ENCODE data around the gene HECW1.

Gene HECW1

DNA sequence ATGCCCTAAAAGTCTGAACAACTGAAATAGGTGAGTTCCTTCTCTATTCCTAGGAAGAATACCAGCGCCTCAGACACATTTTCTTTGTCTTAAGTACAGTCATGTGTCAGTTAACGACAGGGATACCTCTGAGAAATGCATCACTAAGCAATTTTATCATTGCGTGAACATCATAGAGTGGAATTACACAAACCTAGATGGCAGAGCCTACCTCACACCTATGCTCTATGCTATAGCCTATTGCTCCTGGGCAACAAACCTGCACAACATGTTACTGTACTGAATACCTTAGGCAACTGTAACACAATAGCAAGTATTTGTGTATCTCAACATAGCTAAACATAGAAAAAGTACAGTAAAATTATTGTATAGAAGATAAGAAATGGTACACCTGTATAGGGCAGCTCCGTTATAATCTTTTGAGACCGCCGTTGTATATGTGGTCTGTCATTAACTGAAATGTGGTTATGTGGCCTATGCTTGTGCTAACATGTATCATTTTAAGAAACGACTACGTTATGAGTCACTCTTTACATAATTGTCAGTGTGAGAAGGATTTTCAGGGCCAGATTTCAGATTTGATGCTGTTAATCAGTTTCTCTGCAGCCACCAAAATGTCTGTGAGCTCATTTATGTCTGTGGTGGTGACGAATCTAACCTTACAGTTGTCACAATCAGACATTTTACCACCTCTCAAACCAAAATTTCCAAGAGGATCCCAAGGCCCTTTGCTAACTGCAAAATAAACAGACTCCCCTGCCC lies 404.3 kb downstream of the HECW1 start:
- no peak for DNase-seq

DNA sequence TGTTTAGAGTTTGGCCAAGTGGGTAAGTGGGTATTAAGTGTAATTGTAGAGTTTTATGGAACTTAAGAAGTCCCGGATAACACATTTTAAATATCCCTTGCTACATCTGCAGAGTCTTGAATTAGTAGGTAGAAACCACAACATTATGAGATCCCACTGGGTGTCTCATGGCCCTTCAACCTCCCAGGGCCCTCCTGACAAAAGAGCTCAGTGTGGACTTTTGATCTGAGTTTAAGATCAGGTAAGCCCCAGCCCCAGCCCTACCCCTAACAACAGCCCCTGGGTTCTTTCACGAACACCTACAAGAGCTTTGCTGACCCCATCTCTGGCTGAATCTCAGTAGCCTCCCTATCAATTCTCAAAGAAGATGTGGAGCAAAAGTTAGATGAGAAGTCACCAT lies 405.0 kb downstream of the HECW1 start:
- no peak for DNase-seq

DNA sequence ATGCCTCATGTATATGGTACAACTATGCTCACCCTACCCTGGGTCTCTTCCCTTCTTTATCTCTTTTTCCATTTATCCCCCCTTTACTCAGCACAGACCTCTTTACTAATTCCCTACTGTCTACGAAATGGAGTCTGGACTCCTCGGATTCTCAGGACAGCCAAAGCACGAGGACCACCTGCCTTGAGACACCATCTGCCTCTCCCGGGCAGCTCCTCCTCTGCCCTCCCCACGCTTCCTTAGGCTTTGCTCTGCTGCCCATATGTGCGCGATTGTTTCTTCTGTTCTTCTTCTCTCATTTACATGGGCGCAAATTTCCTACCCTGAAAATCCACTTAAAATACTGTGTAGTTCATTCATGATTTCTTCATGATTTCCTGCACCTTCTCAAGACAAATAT lies 407.8 kb downstream of the HECW1 start:
- DNase-seq = no peak

DNA sequence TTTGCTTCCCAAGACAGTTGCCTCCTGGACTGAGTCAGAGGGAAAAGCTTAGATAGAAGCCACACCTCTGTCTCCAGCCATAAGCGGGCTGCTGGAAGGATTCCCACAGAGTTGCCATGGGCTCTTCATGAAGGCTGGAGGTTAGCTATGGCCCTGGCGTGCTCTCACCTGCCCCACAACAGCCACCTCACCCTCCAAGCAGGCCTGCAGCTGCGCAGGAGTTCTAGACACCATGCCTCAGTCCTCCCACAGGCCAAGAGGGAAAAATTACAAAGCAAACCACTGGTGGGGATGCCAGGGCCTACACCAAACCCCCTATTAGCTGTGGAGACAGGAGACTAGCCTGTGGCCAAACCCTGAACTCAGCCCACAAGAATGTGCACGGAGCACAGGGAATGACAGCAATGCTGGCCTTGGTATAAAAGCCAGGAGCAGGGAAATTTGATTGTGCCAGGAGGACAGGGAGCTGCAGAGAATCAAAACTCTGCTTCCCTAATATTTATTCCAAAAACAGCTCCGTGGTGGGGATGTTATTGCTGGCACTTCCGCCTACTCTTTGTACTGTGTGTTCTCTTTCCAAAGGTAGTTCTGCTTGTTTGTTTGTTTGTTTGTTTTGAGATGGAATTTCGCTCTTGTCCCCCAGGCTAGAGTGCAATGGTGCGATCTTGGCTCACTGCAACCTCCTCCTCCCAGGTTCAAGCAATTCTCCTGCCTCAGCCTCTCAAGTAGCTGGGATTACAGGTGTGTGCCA lies 410.1 kb downstream of the HECW1 start:
- no peak for DNase-seq

DNA sequence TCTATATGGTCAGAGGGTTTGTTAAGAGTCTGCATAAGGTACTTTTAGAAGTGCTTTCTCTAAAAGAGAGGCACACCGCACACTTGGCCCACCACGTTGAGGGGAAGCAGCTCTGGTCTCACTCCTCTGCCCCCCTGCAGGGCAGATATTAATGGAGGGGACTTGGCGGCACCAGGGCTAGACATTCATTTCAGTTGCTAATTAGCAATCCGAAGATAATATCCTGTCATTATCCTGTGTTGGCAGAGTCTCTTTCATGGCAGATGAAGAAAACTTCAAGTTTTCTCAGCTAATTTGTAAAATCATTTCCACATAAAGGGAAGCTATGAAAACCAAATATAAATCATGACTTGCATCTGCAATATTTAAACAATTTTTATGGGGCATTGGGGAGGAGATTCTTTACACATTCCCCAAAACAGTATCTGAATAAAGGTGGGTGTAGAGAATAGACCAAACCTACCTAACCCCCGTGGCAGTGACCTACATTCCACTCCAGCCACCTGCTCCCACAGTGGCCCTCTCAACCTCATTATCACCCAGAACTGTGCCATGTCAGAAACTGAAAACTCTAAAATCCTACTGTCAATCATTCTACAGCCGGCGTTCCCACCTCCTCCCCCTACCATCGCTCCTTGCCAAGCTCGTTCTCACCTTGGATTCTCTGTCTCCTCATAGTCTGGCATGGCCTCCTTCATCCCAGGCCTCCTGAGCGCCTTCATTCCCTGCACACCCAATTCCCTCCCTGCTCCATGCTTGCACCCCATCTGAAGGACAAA lies 416.3 kb downstream of the HECW1 start:
- DNase-seq = no peak

DNA sequence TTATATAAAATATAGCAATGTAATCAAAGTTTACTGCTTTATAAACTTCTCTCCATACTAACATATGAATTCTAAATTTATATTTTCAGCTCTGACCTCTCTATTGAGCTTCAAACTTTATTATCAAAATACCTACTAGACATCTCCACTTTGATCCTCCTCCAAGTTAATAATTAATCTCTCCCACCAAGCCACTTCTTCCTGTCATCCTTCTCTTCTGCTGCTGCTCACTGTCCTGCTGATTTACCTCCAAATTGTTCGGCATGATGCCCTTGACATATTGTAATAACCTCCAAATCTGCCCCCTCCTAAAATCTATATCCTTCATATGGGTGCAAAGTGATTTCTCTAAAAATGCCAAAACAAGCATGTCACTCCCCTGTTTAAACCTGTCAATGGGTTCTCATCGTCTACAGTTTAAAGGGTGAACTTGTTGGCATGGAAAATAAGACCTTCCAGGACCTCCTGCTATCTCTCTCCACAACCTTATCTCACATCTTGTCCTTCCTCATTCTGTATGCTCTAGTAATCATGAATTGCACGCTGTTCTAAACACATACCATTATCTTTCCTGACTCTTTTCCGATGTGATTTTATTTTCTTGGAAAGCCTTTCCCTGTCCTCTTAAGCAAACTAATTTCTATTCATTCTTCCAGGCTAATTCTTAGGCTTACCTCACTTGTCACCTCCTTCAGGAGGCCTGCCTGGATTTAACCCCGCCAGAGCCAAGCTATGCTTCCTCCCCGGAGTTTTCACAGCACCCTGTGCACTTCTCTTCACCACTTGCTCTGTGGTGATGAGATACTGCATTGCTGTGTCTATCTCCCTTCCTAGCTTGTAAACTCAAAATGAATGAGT lies 418.3 kb downstream of the HECW1 start:
- DNase-seq = no peak

DNA sequence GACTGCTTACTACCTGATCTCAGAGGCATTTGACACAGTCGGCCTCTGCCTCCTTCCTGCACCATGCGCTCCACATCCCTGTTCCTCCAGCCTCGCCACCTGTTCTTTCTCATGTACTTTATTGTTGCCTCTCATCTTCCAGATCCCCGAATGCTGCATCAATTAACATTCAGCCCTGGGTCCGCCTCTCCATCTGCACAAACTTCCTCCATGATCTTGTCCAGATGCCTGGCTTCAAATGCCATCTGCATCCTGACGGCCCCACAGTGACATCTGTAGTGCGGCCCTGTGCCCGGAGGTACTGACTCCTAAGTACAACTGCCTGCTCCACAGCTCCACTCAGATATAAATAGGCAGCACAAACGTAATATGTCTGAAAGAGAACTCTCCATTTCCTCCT lies 419.3 kb downstream of the HECW1 start:
- no peak for DNase-seq

DNA sequence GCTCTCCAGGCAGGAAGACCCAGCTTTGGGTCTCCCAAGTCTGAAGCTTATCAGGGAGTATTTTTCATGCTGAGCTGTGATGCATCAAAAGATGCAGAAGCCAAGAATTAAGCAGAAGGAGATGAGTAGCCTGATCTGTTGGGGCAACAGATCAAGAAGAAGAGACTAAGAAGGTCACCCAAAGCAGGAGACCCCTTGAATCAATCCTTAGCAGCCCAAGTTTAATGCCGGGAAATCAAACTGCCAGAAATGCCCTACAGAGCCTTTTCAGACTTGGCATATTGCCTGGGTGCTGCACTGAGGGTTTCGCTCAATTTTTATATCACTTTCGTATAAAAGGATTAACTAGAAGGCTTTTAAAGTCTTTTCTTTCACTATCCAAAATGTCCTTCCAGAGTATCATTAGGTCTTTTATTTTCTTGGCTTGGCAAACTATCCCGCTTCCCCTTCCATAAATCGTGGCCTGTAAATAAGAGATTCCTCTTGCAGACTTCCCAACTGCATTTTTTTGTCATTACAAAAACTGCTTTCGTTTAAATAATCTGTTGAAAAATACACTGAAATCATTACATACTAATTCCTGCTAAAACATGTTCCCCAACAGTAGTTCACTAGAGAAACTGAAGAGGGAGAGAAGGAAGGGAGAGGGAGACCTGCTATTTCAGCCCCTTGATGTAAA lies 421.5 kb downstream of the HECW1 start:
- no peak for DNase-seq

DNA sequence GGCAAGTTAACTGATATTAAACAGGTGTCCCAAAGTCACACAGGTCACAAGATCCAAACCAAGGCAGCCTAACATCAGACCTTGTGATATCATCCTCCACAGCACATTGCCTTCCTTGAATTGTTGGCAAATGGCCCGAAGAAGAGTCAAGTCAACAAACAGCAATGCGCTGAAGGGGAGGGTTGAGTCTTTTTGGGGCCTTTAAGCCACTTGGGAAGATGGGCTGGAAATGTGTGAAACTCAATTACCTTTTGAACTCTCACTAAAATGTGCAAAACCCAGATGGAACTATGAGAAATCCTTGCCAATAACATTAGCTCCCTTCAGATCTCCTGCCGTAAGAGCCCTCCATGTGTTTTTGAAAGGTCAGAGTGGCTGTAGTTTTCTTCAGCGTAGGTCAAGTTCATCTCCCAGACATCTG lies 422.6 kb downstream of the HECW1 start:
- DNase-seq = no peak

DNA sequence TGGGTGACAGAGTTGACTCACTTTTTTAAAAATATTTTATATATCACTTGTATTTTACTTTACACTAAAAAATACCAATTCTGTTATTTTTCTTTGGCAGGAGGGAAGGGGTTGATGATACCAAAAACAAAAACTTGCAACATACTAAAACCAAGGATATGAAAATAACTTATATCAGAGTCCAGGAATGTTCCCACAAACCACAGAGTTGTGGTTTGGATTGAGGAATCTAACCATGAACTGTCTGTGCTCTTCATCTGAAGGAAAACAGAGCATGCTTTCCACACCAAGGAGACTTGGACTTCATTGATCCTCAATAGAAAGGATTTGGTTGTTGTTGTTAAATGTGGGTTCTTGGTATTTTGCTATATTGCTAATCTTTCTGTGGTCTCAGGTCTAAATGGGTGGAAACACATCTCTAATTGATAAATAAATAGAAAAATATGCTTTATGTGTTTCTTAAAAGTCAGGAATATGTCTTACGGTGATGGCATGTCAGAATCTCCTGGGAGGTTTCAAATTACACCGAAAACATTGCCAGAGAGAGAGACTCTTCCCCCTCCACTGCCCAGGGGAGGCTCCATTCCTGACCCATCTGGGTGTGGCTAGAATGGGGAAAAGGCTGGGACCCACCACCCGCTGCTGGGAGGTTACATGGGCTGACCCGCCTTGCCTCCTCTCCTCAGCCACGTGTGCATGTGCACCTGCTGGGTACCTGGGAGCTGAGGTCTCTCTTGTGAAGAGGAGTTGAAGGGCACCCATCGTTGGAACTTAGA lies 423.6 kb downstream of the HECW1 start:
- no peak for DNase-seq

DNA sequence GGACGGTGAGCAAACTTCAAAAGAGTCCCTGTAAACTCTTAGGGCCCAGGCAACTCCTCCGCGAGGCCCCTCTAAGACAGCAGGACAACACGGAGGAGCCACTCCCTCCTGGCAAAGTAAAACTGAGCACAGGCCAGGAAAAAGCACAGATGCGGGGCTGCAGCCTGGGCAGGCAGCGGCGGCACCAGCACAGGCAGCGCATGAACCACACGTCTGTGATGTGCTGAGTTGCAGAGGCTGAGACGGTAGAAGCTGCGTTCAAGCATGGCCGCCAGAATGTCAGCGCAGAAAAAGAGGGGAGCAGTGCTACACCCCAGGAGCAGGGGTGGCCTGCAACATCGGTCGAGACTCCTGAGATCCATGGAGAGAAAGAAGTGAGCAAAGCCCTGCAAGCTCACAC lies 424.3 kb downstream of the HECW1 start:
- no peak for DNase-seq

DNA sequence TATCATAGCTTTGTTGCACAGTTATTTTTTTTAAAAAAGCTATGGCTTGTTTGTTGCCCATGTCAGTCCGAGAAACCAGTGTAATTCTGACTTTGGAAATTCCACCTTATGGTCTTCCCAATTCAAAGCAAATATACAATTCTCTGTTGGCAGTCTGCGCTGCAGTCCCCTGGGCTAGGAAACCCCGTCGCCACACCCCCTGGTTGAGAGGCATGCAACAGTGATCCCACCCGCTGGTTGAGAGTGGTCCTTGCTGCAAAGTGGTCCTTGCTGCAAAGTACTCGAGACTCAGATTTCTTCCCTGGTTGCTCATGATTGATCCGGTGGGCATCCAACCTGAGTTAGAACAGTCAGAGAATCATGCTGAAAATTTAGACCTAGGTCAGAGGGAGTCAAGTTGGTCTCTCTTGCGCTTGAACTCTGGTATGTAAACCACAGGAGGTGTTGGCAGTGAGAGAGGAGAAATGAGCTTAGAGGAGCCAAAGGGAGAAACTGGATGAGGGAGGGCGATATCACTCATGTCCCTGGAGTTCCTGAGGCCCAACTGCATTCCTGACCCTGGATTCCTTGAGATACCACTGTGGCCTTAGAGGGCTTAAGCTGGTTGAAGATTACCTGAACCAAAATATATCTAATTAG lies 425.4 kb downstream of the HECW1 start:
- DNase-seq = no peak

DNA sequence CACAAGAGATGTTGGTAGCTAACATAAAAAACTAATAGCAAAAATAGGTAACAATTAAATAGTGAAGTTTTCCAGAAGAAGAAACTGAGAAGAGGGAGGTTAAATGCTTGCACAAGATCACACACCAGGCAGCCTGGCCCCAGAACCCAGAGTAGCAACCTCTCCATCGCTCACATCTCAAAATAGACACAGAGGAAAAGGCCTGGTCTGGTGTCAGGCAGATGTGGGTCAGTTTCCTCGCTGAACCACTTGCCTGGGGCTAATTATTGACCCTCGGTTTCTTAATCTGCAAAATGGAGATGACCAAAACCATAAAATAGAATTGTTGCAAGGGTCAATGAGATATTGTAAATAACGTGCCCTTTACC lies 425.9 kb downstream of the HECW1 start:
- no peak for DNase-seq

DNA sequence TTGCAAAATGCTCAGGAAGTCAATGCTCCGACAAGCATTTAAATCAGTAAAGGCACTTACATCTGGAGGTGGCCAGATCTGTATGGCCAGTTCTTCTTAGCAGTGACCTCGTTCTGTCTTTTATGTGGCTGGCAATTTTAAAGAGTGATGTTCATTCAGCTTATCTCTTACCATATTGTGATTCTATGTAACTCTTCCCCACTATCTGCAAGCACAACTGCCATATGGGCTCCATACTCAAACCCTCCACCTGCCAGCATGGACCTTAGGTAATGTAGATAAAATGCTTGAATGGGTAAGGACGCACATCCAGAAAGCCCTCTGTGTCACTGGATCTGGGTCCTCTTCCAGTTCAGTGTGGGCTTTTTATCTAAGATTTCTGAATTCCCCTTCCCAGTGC lies 428.0 kb downstream of the HECW1 start:
- DNase-seq = no peak

DNA sequence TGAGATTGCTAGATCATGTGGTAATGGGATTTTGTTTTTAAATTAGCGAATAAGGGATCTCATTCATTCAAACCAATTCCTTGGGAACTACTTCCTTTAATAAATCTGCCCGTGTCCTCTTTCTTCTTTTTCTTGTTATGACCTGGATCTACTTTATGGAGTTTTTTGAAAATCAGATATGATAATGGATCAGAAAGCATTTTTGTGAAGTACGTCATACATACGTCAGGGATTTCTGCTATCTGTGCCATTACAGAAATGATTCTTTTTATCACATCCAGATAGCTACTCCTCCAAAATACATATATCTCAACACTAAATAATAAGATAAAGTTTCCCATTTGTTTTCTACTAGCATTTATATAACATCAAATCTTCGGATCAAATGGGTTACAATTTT lies 430.3 kb downstream of the HECW1 start:
- no peak for DNase-seq

DNA sequence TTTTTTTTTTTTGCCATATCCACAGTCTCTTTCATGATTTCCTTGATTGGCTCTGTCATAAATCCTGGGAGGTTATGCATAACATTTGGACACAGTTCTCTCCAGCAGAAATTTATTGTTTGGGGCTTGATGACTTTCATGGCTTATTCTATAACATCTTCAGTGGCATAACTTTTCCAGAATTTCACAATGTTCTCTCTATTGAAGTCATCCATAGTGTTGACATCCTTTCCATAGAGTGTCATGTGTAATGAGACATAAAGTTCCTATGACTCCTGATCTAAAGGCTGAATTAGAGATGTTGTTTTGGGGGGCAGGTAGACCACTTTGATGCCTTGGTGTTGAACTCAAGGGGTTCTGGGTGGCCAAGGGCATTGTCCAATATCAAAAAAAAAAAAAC lies 433.8 kb downstream of the HECW1 start:
- DNase-seq = no peak

DNA sequence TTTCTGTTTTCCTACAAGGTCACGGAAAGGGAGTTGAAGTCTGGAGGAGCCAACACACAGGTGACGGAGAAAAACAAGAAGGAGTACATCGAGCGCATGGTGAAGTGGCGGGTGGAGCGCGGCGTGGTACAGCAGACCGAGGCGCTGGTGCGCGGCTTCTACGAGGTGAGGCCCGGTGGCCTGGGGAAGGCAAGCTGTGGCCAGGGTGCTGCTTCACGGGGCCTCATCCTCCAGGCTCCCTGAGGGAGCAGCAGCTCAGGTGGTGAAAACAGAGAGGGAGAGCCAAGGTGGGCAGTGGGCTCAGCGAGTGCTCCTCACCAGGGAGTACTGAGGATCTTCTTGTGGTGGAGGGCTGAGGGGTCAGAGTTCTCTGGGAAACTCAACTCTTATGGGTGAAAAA lies 438.0 kb downstream of the HECW1 start:
- no peak for DNase-seq

DNA sequence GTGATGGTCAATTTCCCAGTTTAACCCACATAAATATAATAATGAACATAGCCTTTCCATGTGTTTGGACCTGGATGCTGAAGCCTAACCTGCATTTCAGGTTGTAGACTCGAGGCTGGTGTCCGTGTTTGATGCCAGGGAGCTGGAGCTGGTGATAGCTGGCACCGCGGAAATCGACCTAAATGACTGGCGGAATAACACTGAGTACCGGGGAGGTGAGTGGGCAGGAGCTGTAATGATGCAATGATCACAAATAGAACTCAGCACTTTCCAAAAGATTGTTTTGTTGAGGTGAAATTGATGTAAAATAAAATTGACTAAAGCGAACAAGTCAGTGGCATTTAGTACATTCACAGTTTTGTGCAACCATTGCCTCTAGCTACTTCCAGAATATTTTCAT lies 439.7 kb downstream of the HECW1 start:
- DNase-seq = no peak

DNA sequence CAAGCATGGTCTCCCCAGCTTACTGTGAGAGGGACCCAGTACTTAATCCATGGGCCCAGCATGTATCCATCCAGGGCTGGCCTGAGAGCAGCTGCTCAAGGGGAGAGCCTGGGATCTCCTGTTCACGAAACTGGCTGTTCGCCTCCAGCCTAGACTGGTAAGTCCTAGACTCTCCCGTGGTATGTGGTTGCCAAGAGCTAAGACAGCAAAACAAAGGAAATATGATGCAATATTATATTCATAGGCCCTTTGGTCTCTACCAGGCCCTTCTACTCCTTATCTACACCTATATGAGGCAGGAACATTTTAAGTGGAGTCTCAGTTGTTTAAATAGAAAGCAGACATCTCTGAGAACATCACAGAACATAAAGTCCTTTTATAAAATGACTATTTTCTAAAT lies 441.6 kb downstream of the HECW1 start:
- DNase-seq = no peak

DNA sequence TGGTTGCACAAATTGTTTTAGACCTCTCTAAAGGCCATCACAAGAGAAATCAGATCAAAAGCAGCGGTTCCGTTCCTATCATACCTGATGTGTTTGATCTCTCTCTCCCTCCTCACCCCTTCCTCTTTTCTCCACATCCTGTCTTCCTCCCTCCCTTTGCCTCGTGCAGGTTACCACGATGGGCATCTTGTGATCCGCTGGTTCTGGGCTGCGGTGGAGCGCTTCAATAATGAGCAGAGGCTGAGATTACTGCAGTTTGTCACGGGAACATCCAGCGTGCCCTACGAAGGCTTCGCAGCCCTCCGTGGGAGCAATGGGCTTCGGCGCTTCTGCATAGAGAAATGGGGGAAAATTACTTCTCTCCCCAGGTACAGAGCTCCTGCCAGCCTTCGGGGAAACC lies 442.0 kb downstream of the HECW1 start:
- no peak for DNase-seq

Data from NCI-H510A treated with DMSO at 0.1 percent for 48 hours (cell line).